K562 (cell line): ENCODE data around the gene GALE. TPM values are rescaled to one million over a fixed set of nuclear protein-coding genes. Genes with fewer than 3 reads are reported as not detected.

Experiments used
- ARID1B ChIP-seq: fragments of 450-650 bp; IDR thresholded peaks from 2 replicates; pipeline ENCODE4 v1.6.1; 2016; ENCODE audit warnings: antibody characterized with exemption, mild to moderate bottlenecking, inconsistent platforms
- ARID2 ChIP-seq: fragments of 450-650 bp; IDR thresholded peaks from 2 replicates; pipeline ENCODE4 v1.6.1; 2017; ENCODE audit warnings: antibody characterized with exemption, mild to moderate bottlenecking
- ARNT ChIP-seq, 2 experiments: fragments of 450-650 bp; IDR thresholded peaks; 2 replicates each; pipeline ENCODE4 v1.6.1; 2016; ENCODE audit warnings: mild to moderate bottlenecking in 1 of 2
- E2F4 ChIP-seq: sonication (generic); formaldehyde crosslinking; IDR thresholded peaks from 2 replicates; pipeline ENCODE4 v1.8.0; 2022; ENCODE audit warnings: mild to moderate bottlenecking, low read depth, missing genetic modification reagents
- EP400 ChIP-seq: fragments of 450-650 bp; IDR thresholded peaks from 2 replicates; pipeline ENCODE4 v1.6.1; 2017; ENCODE audit warnings: antibody characterized with exemption, mild to moderate bottlenecking, moderate library complexity
- ETS1 ChIP-seq: conservative IDR thresholded peaks from 2 replicates; pipeline ENCODE4 v1.6.1; 2011; ENCODE audit warnings: low read depth, mild to moderate bottlenecking, low read length; ENCODE audit not compliant: control insufficient read depth
- ETS2 ChIP-seq: IDR thresholded peaks from 2 replicates; pipeline ENCODE4 v1.6.1; 2016; ENCODE audit warnings: borderline replicate concordance, missing genetic modification characterization, mild to moderate bottlenecking, moderate library complexity, missing compliant biosample characterization; ENCODE audit not compliant: poor library complexity, severe bottlenecking
- ETV5 ChIP-seq: sonication (generic); formaldehyde crosslinking; IDR thresholded peaks from 2 replicates; pipeline ENCODE4 v1.4.0; 2020; ENCODE audit warnings: low read depth, mild to moderate bottlenecking, missing genetic modification reagents
- ETV6 ChIP-seq, 3 experiments: fragments of 150-350 bp in 1 of 3; sonication (generic) in 1 of 3; formaldehyde crosslinking in 1 of 3; IDR thresholded peaks; 2 replicates each; pipeline versions ENCODE4 v1.6.1 to v1.8.0; 2014 to 2022; ENCODE audit warnings: borderline replicate concordance in 2 of 3, low read depth in 2 of 3, antibody characterized with exemption in 1 of 3, low read length in 1 of 3, mild to moderate bottlenecking in 1 of 3, missing genetic modification reagents in 1 of 3
- HIVEP1 ChIP-seq: fragments of 250-450 bp; sonication (Bioruptor Pico); IDR thresholded peaks from 2 replicates; pipeline ENCODE4 v1.4.0; 2020; ENCODE audit warnings: mild to moderate bottlenecking
- HMG20A ChIP-seq: fragments of 450-650 bp; formaldehyde crosslinking; conservative IDR thresholded peaks from 2 replicates; pipeline ENCODE4 v1.4.0; 2020; ENCODE audit warnings: mild to moderate bottlenecking, mixed read lengths
- HMG20B ChIP-seq: fragments of 250-450 bp; sonication (Bioruptor Pico); IDR thresholded peaks from 2 replicates; pipeline ENCODE4 v1.5.0; 2021; ENCODE audit warnings: mild to moderate bottlenecking
- LARP7 ChIP-seq: fragments of 450-650 bp; IDR thresholded peaks from 2 replicates; pipeline ENCODE4 v1.6.1; 2016
- MCM5 ChIP-seq: fragments of 450-650 bp; IDR thresholded peaks from 2 replicates; pipeline ENCODE4 v1.6.1; 2016; ENCODE audit warnings: low read depth
- NONO ChIP-seq, 2 experiments: fragments of 200-400 bp in 1 of 2; fragments of 450-650 bp in 1 of 2; formaldehyde crosslinking in 1 of 2; IDR thresholded peaks; 2 replicates each; pipeline ENCODE4 v1.6.1; 2017; ENCODE audit warnings: low read depth in 2 of 2, mild to moderate bottlenecking in 2 of 2, moderate library complexity in 2 of 2, low read length in 1 of 2
- OTX1 ChIP-seq: fragments of 450-650 bp; formaldehyde crosslinking; IDR thresholded peaks from 2 replicates; pipeline ENCODE4 v1.4.0; 2022; ENCODE audit warnings: mild to moderate bottlenecking
- PHTF2 ChIP-seq: fragments of 250-450 bp; sonication (Bioruptor Pico); IDR thresholded peaks from 2 replicates; pipeline ENCODE4 v1.5.0; 2021; ENCODE audit warnings: mild to moderate bottlenecking
- PTBP1 ChIP-seq: fragments of 200-400 bp; formaldehyde crosslinking; IDR thresholded peaks from 2 replicates; pipeline ENCODE4 v1.6.1; 2017; ENCODE audit warnings: low read depth, low read length
- THRA ChIP-seq: fragments of 450-650 bp; IDR thresholded peaks from 2 replicates; pipeline ENCODE4 v1.6.1; 2017; ENCODE audit warnings: mild to moderate bottlenecking, moderate library complexity
- ZNF175 ChIP-seq: fragments of 200-800 bp; sonication (Bioruptor generic); IDR thresholded peaks from 2 replicates; pipeline ENCODE4 v1.6.1; 2016; ENCODE audit warnings: low read depth, mild to moderate bottlenecking, missing genetic modification characterization, missing compliant biosample characterization
- ZNF232 ChIP-seq: sonication (generic); formaldehyde crosslinking; IDR thresholded peaks from 2 replicates; pipeline ENCODE4 v1.8.0; 2022; ENCODE audit warnings: mild to moderate bottlenecking, missing genetic modification reagents
- ZNF311 ChIP-seq: fragments of 250-450 bp; sonication (Bioruptor Pico); IDR thresholded peaks from 2 replicates; pipeline ENCODE4 v1.4.0; 2020; ENCODE audit warnings: mild to moderate bottlenecking, moderate library complexity
- polyA plus RNA-seq, 8 experiments: library from polyadenylated mRNA; depleted of rRNA in 4 of 8; stranded (reverse) in 5 of 8; unstranded in 3 of 8; fragments of >200 nt; fragmentation: Nextera tagmentation in 2 of 8; fragmentation: Illumina TruSeq in 1 of 8; extraction: Ambion mirVana in 2 of 8; extraction: Trizol in 1 of 8; gene quantifications; 2 replicates each; pipeline versions ENCODE4 v1.2.1 to v1.2.3, GENCODE V29; 2011 to 2014; ENCODE audit warnings: inconsistent platforms in 1 of 8, missing spikeins in 1 of 8
- total RNA-seq, 7 experiments: library from RNA; depleted of rRNA in 6 of 7; stranded (reverse); fragments of >200 nt in 6 of 7; fragmentation: Illumina TruSeq in 2 of 7; extraction: Trizol in 2 of 7; gene quantifications; 2 replicates each; pipeline versions ENCODE4 v1.2.1 to v1.2.3, GENCODE V29; 2011 to 2021; ENCODE audit warnings: low replicate concordance in 1 of 7

The GALE gene
- total and polyA plus RNA-seq, 9 of the 15 experiments (the other 6 are each of a cell fraction or from before 2014, with no cell fraction given) = 8.4 to 139 (median 88.3) TPM

GRCh38 chr1:23790696-23791515, 9.6 kb downstream of the GALE start, which contains the start of gene LYPLA2 (continued):
- TF ChIP-seq THRA = no peak
- TF ChIP-seq ZNF232 (CRISPR knock-in tag) = no peak
- TF ChIP-seq EP400 = peak; percentile 78
- no peak for TF ChIP-seq HMG20A (CRISPR knock-in tag)
- peak; percentile 75; the same call in 1 of the 2 replicates for TF ChIP-seq ETS1
- TF ChIP-seq MCM5 = no peak
- TF ChIP-seq ETV6 (IDR thresholded peaks at IDR 0.05; ENCODE audit: borderline replicate concordance in 1 of 2, low read depth in 2 of 2, low read length in 1 of 2) = peak; percentile 91 to 92
- no peak for TF ChIP-seq ETV6 (CRISPR knock-in tag; IDR thresholded peaks at IDR 0.05; ENCODE audit: borderline replicate concordance)
- no peak for TF ChIP-seq ARNT (IDR thresholded peaks at IDR 0.05)
- 0 out of 4 replicates have a peak, but pooled peaks of 1 of the 2 experiments have one; percentile 48 for TF ChIP-seq NONO (IDR thresholded peaks at IDR 0.05; ENCODE audit: low read depth in 2 of 2, low read length in 1 of 2)
- no peak for TF ChIP-seq HIVEP1 (CRISPR knock-in tag)
- TF ChIP-seq ZNF175 (CRISPR knock-in tag) = no peak; the same call in 1 of the 2 replicates
- no peak for TF ChIP-seq ETS2
- TF ChIP-seq ARID2 = no peak
- TF ChIP-seq PHTF2 = no peak
- TF ChIP-seq ZNF311 (CRISPR knock-in tag) = no peak
- TF ChIP-seq HMG20B (CRISPR knock-in tag) = 0 out of 2 replicates have a peak, but pooled peaks have one; percentile 10
- no peak for TF ChIP-seq LARP7
- no peak for TF ChIP-seq E2F4 (CRISPR knock-in tag)
- TF ChIP-seq OTX1 = peak; percentile 10; the same call in 1 of the 2 replicates
- no peak; the same call in 1 of the 2 replicates for TF ChIP-seq ARID1B
- TF ChIP-seq ETV5 (CRISPR knock-in tag) = peak; percentile 96
- TF ChIP-seq PTBP1 = no peak
